CD14-positive monocyte (primary cell): ENCODE results near the gene YTHDF1. TPM values are rescaled to one million over a fixed set of nuclear protein-coding genes. Genes with fewer than 3 reads are reported as not detected.

ENCODE experiments used
- DNase-seq, 3 donors: peaks; one replicate each; pipeline ENCODE4 v3.0.0-alpha.2; 2011 to 2022
- H2AFZ ChIP-seq: 2 replicates; pipeline ENCODE4 v1.6.0; 2012; ENCODE audit warnings: mild to moderate bottlenecking, low read depth, low read length, inconsistent platforms; ENCODE audit not compliant: insufficient read depth, poor library complexity, severe bottlenecking
- H3K27ac ChIP-seq, 2 donors: 1 replicate in 1 of 2; 2 replicates in 1 of 2; pipeline ENCODE4 v1.5.1; 2012 to 2013; ENCODE audit warnings: low read length in 2 of 2, control low read depth in 1 of 2, inconsistent platforms in 1 of 2, low read depth in 1 of 2, mild to moderate bottlenecking in 1 of 2
- H3K27me3 ChIP-seq, 2 donors: one replicate each; pipeline versions ENCODE4 v1.6.0 to v1.6.1; 2011 to 2013; ENCODE audit warnings: low read length in 2 of 2; ENCODE audit not compliant: control insufficient read depth in 2 of 2, insufficient read depth in 2 of 2
- H3K36me3 ChIP-seq, 2 donors: replicated peaks in 1 of 2; 1 replicate in 1 of 2; 2 replicates in 1 of 2; pipeline versions ENCODE4 v1.5.1 to v1.6.1; 2012 to 2013; ENCODE audit warnings: low read length in 2 of 2, control low read depth in 1 of 2, inconsistent platforms in 1 of 2, mild to moderate bottlenecking in 1 of 2; ENCODE audit not compliant: insufficient read depth in 2 of 2, control insufficient read depth in 1 of 2
- H3K4me1 ChIP-seq, 2 donors: 1 replicate in 1 of 2; 2 replicates in 1 of 2; pipeline versions ENCODE4 v1.5.1 to v1.6.1; 2012 to 2013; ENCODE audit warnings: low read length in 2 of 2, control low read depth in 1 of 2, inconsistent platforms in 1 of 2, mild to moderate bottlenecking in 1 of 2, moderate library complexity in 1 of 2; ENCODE audit not compliant: insufficient read depth in 2 of 2, control insufficient read depth in 1 of 2
- H3K4me2 ChIP-seq: replicated peaks from 2 replicates; pipeline ENCODE3; 2012; ENCODE audit warnings: low read length, moderate library complexity, mild to moderate bottlenecking; ENCODE audit not compliant: poor library complexity, severe bottlenecking; ENCODE audit errors: extremely low read depth
- H3K4me3 ChIP-seq, 3 experiments: fragments of 200-600 bp in 1 of 3; sonication (generic) in 1 of 3; replicated peaks in 1 of 3; 1 replicate in 2 of 3; 2 replicates in 1 of 3; pipeline ENCODE4 v1.5.1; 2011 to 2013; ENCODE audit warnings: low read length in 3 of 3, mild to moderate bottlenecking in 3 of 3, control low read depth in 2 of 3, low read depth in 2 of 3, inconsistent platforms in 1 of 3, moderate library complexity in 1 of 3
- H3K79me2 ChIP-seq: 2 replicates; pipeline ENCODE4 v1.6.0; 2012; ENCODE audit warnings: mild to moderate bottlenecking, control low read depth, inconsistent platforms, low read length, moderate library complexity; ENCODE audit not compliant: insufficient read depth
- H3K9ac ChIP-seq: 2 replicates; pipeline ENCODE4 v1.6.0; 2017; ENCODE audit warnings: low read length, mild to moderate bottlenecking; ENCODE audit not compliant: insufficient read depth, poor library complexity, severe bottlenecking
- H3K9me3 ChIP-seq, 2 donors: replicated peaks in 1 of 2; 1 replicate in 1 of 2; 2 replicates in 1 of 2; pipeline versions ENCODE4 v1.5.1 to v1.6.1; 2012 to 2013; ENCODE audit warnings: low read length in 2 of 2, control low read depth in 1 of 2; ENCODE audit not compliant: control insufficient read depth in 1 of 2, insufficient read depth in 1 of 2
- H4K20me1 ChIP-seq: 2 replicates; pipeline ENCODE4 v1.6.0; 2012; ENCODE audit warnings: mild to moderate bottlenecking, low read length, control low read depth, moderate library complexity; ENCODE audit not compliant: insufficient read depth
- H3K27ac Mint-ChIP-seq, 7 donors: one replicate each; pipeline ENCODE4 v1.8.0; 2020; ENCODE audit warnings: mild to moderate bottlenecking in 7 of 7, mixed read lengths in 7 of 7, moderate library complexity in 6 of 7, inconsistent platforms in 2 of 7
- H3K27me3 Mint-ChIP-seq, 3 donors: one replicate each; pipeline ENCODE4 v1.8.0; 2021 to 2022; ENCODE audit warnings: low read depth in 3 of 3, mild to moderate bottlenecking in 3 of 3, mixed read lengths in 3 of 3, moderate library complexity in 3 of 3, inconsistent platforms in 1 of 3
- H3K36me3 Mint-ChIP-seq, 2 donors: one replicate each; pipeline ENCODE4 v1.8.0; 2020; ENCODE audit warnings: mixed read lengths in 2 of 2, inconsistent platforms in 1 of 2, mild to moderate bottlenecking in 1 of 2
- H3K4me1 Mint-ChIP-seq: one replicate; pipeline ENCODE4 v1.8.0; 2020; ENCODE audit warnings: mild to moderate bottlenecking, mixed read lengths
- H3K4me3 Mint-ChIP-seq, 2 donors: one replicate each; pipeline ENCODE4 v1.8.0; 2020; ENCODE audit warnings: mild to moderate bottlenecking in 2 of 2, mixed read lengths in 2 of 2, moderate library complexity in 1 of 2
- H3K9me3 Mint-ChIP-seq, 7 donors: one replicate each; pipeline ENCODE4 v1.8.0; 2020 to 2022; ENCODE audit warnings: mixed read lengths in 7 of 7, mild to moderate bottlenecking in 6 of 7, moderate library complexity in 6 of 7, inconsistent platforms in 2 of 7
- WGBS: methylation state at CpG from one replicate; pipeline ENCODE4 v1.1.5; 2013; ENCODE audit warnings: missing lambda C conversion rate; ENCODE audit not compliant: insufficient coverage; 5-methylcytosine and 5-hydroxymethylcytosine counted together
- intact Hi-C, 2 donors: fragments of 100-400 bp; cut with micrococcal nuclease; formaldehyde crosslinking; loops; one replicate each; pipeline versions ENCODE4 v1.15.0 to v1.15.1; 2023
- polyA plus RNA-seq, 3 donors: library from polyadenylated mRNA; depleted of rRNA in 1 of 3; unstranded in 2 of 3; stranded (reverse) in 1 of 3; fragments of 300-500 nt in 2 of 3; fragments of >200 nt in 1 of 3; fragmentation: Illumina TruSeq in 2 of 3; gene quantifications; 1 replicate in 2 of 3; 2 replicates in 1 of 3; pipeline ENCODE4 v1.2.3, GENCODE V29; 2012 to 2021
- TF ChIP-seq, protein P1 (sequence below): fragments of 200-600 bp; IDR thresholded peaks from one replicate; pipeline ENCODE4 v1.8.0; 2022; ENCODE audit warnings: antibody characterized with exemption, mild to moderate bottlenecking

YTHDF1 gene
- polyA plus RNA-seq, 3 donors: 18.0 to 33.4 (median 25.9) TPM

- H3K4me1 ChIP-seq: no peaks in the 10 kb centered on the region
- TF ChIP-seq, protein P1, sequence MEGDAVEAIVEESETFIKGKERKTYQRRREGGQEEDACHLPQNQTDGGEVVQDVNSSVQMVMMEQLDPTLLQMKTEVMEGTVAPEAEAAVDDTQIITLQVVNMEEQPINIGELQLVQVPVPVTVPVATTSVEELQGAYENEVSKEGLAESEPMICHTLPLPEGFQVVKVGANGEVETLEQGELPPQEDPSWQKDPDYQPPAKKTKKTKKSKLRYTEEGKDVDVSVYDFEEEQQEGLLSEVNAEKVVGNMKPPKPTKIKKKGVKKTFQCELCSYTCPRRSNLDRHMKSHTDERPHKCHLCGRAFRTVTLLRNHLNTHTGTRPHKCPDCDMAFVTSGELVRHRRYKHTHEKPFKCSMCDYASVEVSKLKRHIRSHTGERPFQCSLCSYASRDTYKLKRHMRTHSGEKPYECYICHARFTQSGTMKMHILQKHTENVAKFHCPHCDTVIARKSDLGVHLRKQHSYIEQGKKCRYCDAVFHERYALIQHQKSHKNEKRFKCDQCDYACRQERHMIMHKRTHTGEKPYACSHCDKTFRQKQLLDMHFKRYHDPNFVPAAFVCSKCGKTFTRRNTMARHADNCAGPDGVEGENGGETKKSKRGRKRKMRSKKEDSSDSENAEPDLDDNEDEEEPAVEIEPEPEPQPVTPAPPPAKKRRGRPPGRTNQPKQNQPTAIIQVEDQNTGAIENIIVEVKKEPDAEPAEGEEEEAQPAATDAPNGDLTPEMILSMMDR: no peak
- no peak overlapping the region for H3K9ac ChIP-seq
- no peaks in the 10 kb centered on the region for H3K36me3 ChIP-seq
- no peaks in the 10 kb centered on the region for H3K4me1 Mint-ChIP-seq
- no peaks in the 10 kb centered on the region for H3K36me3 Mint-ChIP-seq
- no peaks in the 10 kb centered on the region for H4K20me1 ChIP-seq
- no peak overlapping the region for H3K4me2 ChIP-seq
- H3K4me3 ChIP-seq: no peak overlapping the region
- peaks cover 52 to 66% (median 53%) of the 10 kb centered on the region in 3 donors for H3K27me3 Mint-ChIP-seq
- peaks cover 0 to 9% (median 0%) of the 10 kb centered on the region in 7 donors for H3K9me3 Mint-ChIP-seq
- no peak overlapping the region for H3K4me3 Mint-ChIP-seq
- 92% methylated on average over 4 of the region's 4 CpGs for WGBS
- peaks cover 0 to 11% of the 10 kb centered on the region in 2 donors for H3K9me3 ChIP-seq
- H3K27ac ChIP-seq: no peak overlapping the region
- intact Hi-C loops: no loop called here
- no peak overlapping the region for H2AFZ ChIP-seq
- H3K79me2 ChIP-seq: no peaks in the 10 kb centered on the region
- peak overlapping the region in 1 of 7 donors; percentile 18 for H3K27ac Mint-ChIP-seq
- H3K27me3 ChIP-seq: peaks cover 17 to 46% of the 10 kb centered on the region in 2 donors
- no peak for DNase-seq
These were observed 41.0 kb upstream of the YTHDF1 start for GRCh38 chr20:63256954-63257353.

DNA sequence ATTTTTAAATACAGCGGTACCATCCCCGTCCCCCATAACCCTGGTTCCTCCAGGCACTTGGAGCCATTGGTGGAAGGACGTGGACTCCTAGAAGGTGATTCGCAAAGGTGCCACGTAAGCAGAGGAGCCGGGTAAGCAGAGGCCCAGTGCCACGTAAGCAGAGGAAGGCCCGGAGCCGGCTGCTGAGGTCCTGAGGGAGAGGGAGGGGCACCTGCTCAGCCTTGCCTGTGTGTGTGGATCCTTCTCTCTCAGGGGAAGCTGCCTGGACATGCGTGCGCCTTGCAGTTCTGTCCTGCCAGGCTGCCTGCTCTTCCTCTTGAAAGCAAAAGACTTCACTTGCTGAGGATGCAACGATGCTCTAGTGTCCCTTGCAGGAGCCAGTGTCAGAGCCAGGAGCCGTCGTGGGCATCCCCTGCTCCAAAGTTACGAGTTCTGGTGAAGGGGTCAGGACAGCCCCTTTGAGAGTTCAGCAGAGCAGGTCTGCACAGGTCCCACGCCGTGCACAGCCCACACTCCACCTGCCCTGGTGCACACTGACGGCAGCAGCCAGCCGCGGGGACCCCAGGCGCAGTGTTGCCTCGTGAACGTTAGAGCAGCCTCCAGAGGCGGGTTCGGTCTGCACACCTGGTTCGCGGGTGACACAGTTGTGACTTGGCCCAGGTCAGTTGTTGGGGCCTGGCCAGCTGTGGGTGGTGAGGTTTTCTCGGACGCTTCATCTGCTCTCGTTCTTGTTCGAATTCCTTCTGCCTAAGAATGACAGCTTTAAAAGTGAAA, 40.2 kb upstream of the YTHDF1 start:
- Mint-ChIP-seq H3K4me3 (peak overlapping the region in 1 of 2 donors; percentile 40), H3K9me3 (peaks cover 0 to 13% (median 0%) of the 10 kb centered on the region in 7 donors), H3K36me3 (no peaks in the 10 kb centered on the region), H3K4me1 (no peaks in the 10 kb centered on the region), H3K27me3 (peaks cover 49 to 65% (median 51%) of the 10 kb centered on the region in 3 donors), H3K27ac (peak overlapping the region in 1 of 7 donors; percentile 35)
- Histone ChIP-seq H2AFZ (no peak overlapping the region), H3K79me2 (no peaks in the 10 kb centered on the region), H3K9me3 (peaks cover 0 to 11% of the 10 kb centered on the region in 2 donors), H3K27ac (no peak overlapping the region), H3K4me1 (no peaks in the 10 kb centered on the region), H4K20me1 (no peaks in the 10 kb centered on the region), H3K9ac (no peak overlapping the region), H3K4me2 (no peak overlapping the region), H3K36me3 (no peaks in the 10 kb centered on the region), H3K4me3 (no peak overlapping the region), H3K27me3 (peaks cover 17 to 46% of the 10 kb centered on the region in 2 donors)
- intact Hi-C loops: no loop called here
- WGBS: 54% methylated on average over 29 of the region's 31 CpGs
- TF ChIP-seq, protein P1: no peak
- no peak for DNase-seq
